Forelimb muscle (tissue), 1 donor: ENCODE data around the gene MLX. TPM values are rescaled to one million over a fixed set of nuclear protein-coding genes. Genes with fewer than 3 reads are reported as not detected.
A peak's percentile ranks its signal among the peaks of the same experiment; 100 is the strongest.
"Not testable (repeated sequence)": the region's sequence is repeated elsewhere in the genome, so short reads cannot be mapped to it uniquely, and the experiment has no call there.

Experiments
- DNase-seq: peaks from one replicate; pipeline ENCODE4 v3.0.0-alpha.2; 2013; ENCODE audit warnings: low read depth
- polyA plus RNA-seq: library from polyadenylated mRNA; unstranded; fragments of 120-200 nt; gene quantifications from one replicate; pipeline ENCODE4 v1.2.1, GENCODE V29; 2013; ENCODE audit not compliant: insufficient read length

Gene MLX
- polyA plus RNA-seq, 1 donor, result 38.2 TPM

GRCh38 chr17:42555122-42555622 is 11.7 kb upstream of the MLX start:
- DNase-seq, result no peak

- DNase-seq, result not testable (repeated sequence)
Observed at GRCh38 chr17:42555961-42556617, 10.8 kb upstream of the MLX start.

- no peak for DNase-seq
Observed at GRCh38 chr17:42559075-42559474, 7.8 kb upstream of the MLX start.

GRCh38 chr17:42560246-42560645 is 6.7 kb upstream of the MLX start:
- no peak for DNase-seq

GRCh38 chr17:42561897-42562387 is 5.0 kb upstream of the MLX start, which contains the start of gene COASY:
TSS of gene COASY (plus strand) at chr17:42562148. CDS start at chr17:42562623, 475 bp downstream.
- DNase-seq, result peak; percentile 97

- DNase-seq, result no peak
Observed at GRCh38 chr17:42562388-42563142, 4.3 kb upstream of the MLX start.

GRCh38 chr17:42563143-42563509 is 3.8 kb upstream of the MLX start:
- no peak for DNase-seq

GRCh38 chr17:42563543-42563942 is 3.4 kb upstream of the MLX start:
- no peak for DNase-seq

- no peak for DNase-seq
Observed at GRCh38 chr17:42563950-42564349, 3.0 kb upstream of the MLX start.

GRCh38 chr17:42564815-42565522 is 1.9 kb upstream of the MLX start:
- no peak for DNase-seq

- no peak for DNase-seq
Observed at GRCh38 chr17:42565523-42566214, 1.2 kb upstream of the MLX start.

GRCh38 chr17:42566215-42566882 is 551 bp upstream of the MLX start:
- DNase-seq, result no peak

GRCh38 chr17:42568341-42569111 is 1.6 kb downstream of the MLX start:
- no peak for DNase-seq

- DNase-seq, result no peak
Observed at GRCh38 chr17:42571435-42572225, 4.7 kb downstream of the MLX start.

- no peak for DNase-seq
Observed at GRCh38 chr17:42573095-42573494, 6.2 kb downstream of the MLX start.

- no peak for DNase-seq
Observed at GRCh38 chr17:42574463-42574862, 7.6 kb downstream of the MLX start.

- no peak for DNase-seq
Observed at GRCh38 chr17:42577140-42577531, 10.2 kb downstream of the MLX start.

- peak; percentile 79 for DNase-seq
Observed at GRCh38 chr17:42577532-42578281, 10.8 kb downstream of the MLX start, which contains the start of gene PSMC3IP. TSS of gene PSMC3IP (minus strand) at chr17:42577729. CDS start at chr17:42577686, 43 bp downstream.
